Ascending aorta (tissue), 2 donors: Measurements from ENCODE around the gene NT5E. TPM values are rescaled to one million over a fixed set of nuclear protein-coding genes. Genes with fewer than 3 reads are reported as not detected.

ENCODE experiments used
- DNase-seq, 2 donors: peaks; one replicate each; pipeline ENCODE4 v3.0.0-alpha.2; 2019; ENCODE audit warnings: low spot score in 2 of 2
- H3K27ac ChIP-seq, 2 donors: fragments of 200-600 bp; sonication (generic); one replicate each; pipeline ENCODE4 v1.5.1; 2016 to 2017; ENCODE audit warnings: mild to moderate bottlenecking in 1 of 2
- H3K27me3 ChIP-seq: fragments of 200-600 bp; sonication (generic); one replicate; pipeline ENCODE4 v1.5.1; 2017
- H3K36me3 ChIP-seq, 2 donors: fragments of 200-600 bp; sonication (generic); one replicate each; pipeline ENCODE4 v1.5.1; 2016
- H3K4me1 ChIP-seq, 2 donors: fragments of 200-600 bp; sonication (generic); one replicate each; pipeline ENCODE4 v1.5.1; 2016 to 2017; ENCODE audit warnings: mild to moderate bottlenecking in 1 of 2
- H3K4me3 ChIP-seq, 2 donors: fragments of 200-600 bp; sonication (generic); one replicate each; pipeline ENCODE4 v1.5.1; 2016 to 2017; ENCODE audit warnings: mild to moderate bottlenecking in 1 of 2
- H3K9me3 ChIP-seq, 2 donors: fragments of 200-600 bp; sonication (generic); one replicate each; pipeline ENCODE4 v1.5.1; 2016
- intact Hi-C: fragments of 100-400 bp; cut with DNase I; formaldehyde crosslinking; loops from one replicate; pipeline ENCODE4 v1.15.1; 2023
- total RNA-seq: library from RNA; depleted of rRNA; stranded (reverse); fragments of >200 nt; gene quantifications from one replicate; pipeline ENCODE4 v1.1.0, GENCODE V29; 2016
- TF ChIP-seq, protein P1 (sequence below), 3 experiments: fragments of 200-600 bp in 2 of 3; fragments of 450-650 bp in 1 of 3; sonication (generic) in 2 of 3; IDR thresholded peaks; one replicate each; pipeline ENCODE4 v1.5.1; 2016 to 2019; ENCODE audit warnings: antibody characterized with exemption in 3 of 3, mild to moderate bottlenecking in 1 of 3, moderate library complexity in 1 of 3

NT5E gene
- total RNA-seq, 1 donor from 2014 or later = 143 TPM

DNA sequence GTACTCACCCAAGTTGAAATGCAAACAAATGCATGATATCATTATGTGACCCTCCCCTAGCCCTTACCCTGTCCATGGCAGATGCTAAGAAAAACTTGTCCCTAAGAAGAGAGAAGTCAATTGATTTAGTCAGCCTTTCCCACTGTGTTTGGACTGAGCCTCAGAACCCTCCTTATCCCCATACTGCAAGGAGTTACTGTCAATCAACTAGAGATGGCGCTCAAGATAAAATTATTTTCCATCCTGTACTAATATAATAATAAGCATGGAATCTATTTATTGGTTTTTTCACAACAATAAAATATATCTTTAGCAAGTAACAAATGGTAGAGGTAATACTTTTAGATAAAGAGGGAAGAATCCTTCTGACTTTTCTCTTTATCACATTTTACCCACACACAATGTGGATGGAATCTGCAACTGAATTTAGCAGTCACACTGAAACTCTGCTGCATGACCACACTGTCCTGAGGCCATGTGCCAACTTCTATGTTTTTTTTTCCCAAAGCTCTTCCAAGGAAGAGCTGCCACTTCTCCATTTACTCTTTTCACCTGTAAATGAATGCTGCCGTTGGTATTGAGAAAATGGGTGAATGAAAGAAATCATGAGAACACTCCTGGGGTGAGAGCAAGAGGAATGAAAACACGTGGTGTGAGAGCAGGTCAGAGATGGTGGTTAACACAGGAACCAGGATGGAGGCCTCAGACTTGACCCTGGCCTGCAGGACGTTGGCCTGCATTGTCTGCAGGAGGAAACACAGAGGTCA is 10.5 kb downstream of the NT5E start:
- Histone ChIP-seq H3K27ac (peak overlapping the region; percentile 90 to 93), H3K36me3 (no peaks in the 10 kb centered on the region), H3K4me3 (no peak overlapping the region), H3K9me3 (no peaks in the 10 kb centered on the region), H3K27me3 (no peaks in the 10 kb centered on the region), H3K4me1 (peaks cover 15 to 79% of the 10 kb centered on the region in 2 donors)
- DNase-seq = no peak
- intact Hi-C loops = loop anchor here (5.0 to 10.0 kb wide), 3 partner anchors 214 to 1036 kb away; no protein-coding TSS in a partner anchor
- TF ChIP-seq, protein P1, sequence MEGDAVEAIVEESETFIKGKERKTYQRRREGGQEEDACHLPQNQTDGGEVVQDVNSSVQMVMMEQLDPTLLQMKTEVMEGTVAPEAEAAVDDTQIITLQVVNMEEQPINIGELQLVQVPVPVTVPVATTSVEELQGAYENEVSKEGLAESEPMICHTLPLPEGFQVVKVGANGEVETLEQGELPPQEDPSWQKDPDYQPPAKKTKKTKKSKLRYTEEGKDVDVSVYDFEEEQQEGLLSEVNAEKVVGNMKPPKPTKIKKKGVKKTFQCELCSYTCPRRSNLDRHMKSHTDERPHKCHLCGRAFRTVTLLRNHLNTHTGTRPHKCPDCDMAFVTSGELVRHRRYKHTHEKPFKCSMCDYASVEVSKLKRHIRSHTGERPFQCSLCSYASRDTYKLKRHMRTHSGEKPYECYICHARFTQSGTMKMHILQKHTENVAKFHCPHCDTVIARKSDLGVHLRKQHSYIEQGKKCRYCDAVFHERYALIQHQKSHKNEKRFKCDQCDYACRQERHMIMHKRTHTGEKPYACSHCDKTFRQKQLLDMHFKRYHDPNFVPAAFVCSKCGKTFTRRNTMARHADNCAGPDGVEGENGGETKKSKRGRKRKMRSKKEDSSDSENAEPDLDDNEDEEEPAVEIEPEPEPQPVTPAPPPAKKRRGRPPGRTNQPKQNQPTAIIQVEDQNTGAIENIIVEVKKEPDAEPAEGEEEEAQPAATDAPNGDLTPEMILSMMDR (IDR thresholded peaks at IDR 0.05) = no peak

DNA sequence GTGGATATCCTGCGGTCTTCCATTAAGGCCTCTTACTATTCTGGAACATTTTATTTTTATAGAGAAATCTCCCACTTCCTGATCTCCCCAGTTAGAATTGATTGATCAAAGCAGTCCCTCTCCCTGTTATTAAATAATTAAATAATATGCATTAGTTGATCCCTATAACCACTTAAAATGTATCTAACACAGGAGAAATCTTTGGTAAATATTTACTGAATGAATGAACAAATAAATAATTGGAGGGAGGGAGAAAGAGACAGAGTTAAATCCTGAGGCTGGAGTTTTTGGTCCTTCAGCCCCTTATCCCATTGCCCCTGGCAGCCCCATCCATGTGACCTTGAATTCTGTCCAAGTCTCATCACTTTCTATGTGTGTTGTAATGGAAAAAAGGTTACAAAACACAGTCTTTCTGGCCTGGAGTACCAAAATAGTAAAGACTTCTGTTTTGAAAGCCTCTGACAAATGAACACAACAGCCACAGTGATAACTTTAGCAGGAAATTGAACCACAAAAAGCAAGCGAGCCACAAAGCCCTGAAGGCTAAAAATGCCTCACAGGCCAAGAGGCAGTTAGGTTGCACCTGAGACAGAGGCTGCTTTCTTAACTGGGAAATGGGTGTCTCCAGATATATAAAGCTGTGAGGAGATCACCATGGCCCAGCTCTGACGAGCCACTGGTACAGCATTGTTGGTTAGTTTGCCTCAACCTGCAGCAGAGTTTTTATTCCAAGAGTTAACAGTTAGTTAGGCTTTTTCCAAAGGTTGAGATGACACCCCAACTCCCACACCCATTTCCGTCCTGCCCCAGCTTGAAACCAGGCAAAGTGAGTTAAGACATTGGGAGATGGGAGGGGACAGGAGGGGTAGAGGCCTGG is 11.3 kb downstream of the NT5E start:
- intact Hi-C loops = loop anchor here (5.0 to 10.0 kb wide), 3 partner anchors 214 to 1036 kb away; no protein-coding TSS in a partner anchor
- Histone ChIP-seq H3K27me3 (no peaks in the 10 kb centered on the region), H3K4me3 (no peak overlapping the region), H3K36me3 (no peaks in the 10 kb centered on the region), H3K4me1 (peaks cover 19 to 82% of the 10 kb centered on the region in 2 donors), H3K9me3 (no peaks in the 10 kb centered on the region), H3K27ac (peak overlapping the region; percentile 90 to 93)
- TF ChIP-seq, protein P1 (IDR thresholded peaks at IDR 0.05) = no peak
- no peak for DNase-seq

DNA sequence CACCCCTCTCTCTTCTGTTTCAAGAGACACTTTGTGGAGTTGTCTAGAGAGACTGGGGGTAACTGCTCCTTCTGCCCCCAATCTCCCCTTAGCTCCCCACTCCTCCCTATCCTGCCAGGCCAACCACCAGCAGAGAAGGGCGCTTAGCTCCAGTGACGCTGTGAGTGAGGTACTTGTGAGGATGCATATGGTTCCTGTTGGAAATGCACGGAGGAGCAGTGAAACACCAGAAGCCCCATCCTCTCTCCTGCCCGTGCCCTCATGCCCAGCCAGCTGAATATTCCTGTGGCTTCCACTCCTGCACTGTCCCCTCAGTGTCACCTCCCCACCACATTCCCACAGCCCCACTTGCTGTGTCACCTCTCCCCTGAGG is 11.9 kb downstream of the NT5E start:
- Histone ChIP-seq H3K4me3 (no peak overlapping the region), H3K4me1 (peaks cover 19 to 82% of the 10 kb centered on the region in 2 donors), H3K9me3 (no peaks in the 10 kb centered on the region), H3K27me3 (no peaks in the 10 kb centered on the region), H3K27ac (peak overlapping the region; percentile 90 to 93), H3K36me3 (no peaks in the 10 kb centered on the region)
- intact Hi-C loops = loop anchor here (5.0 to 10.0 kb wide), 3 partner anchors 213 to 1037 kb away; no protein-coding TSS in a partner anchor
- no peak for DNase-seq
- TF ChIP-seq, protein P1 (IDR thresholded peaks at IDR 0.05) = no peak

DNA sequence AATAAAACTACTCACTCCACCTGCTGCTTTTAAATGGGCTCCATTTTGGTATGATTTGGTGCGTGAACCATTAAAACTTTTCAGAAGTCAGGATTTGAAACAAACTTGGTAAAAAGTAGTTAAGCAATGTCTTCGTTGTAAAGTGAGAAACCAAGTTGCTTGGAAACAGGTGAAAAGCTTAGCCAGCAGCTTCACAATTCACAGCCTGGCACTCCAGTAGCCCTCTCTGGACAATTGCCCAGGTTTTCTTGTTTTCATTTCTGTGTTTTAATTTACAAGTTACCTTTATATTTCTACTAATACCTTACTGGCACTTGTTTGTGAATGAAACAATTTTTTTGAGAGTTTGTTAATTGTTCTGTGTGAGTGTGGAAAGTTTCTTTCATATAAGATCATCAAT is 12.8 kb downstream of the NT5E start:
- no peak for DNase-seq
- intact Hi-C loops = loop anchor here (5.0 to 10.0 kb wide), 3 partner anchors 212 to 1038 kb away; no protein-coding TSS in a partner anchor
- no peaks in the 10 kb centered on the region for H3K27me3 ChIP-seq
- no peaks in the 10 kb centered on the region for H3K9me3 ChIP-seq
- H3K4me3 ChIP-seq = no peak overlapping the region
- peaks cover 19 to 78% of the 10 kb centered on the region in 2 donors for H3K4me1 ChIP-seq
- H3K27ac ChIP-seq = peak overlapping the region; percentile 90 to 93
- TF ChIP-seq, protein P1 (IDR thresholded peaks at IDR 0.05) = no peak
- H3K36me3 ChIP-seq = no peaks in the 10 kb centered on the region

DNA sequence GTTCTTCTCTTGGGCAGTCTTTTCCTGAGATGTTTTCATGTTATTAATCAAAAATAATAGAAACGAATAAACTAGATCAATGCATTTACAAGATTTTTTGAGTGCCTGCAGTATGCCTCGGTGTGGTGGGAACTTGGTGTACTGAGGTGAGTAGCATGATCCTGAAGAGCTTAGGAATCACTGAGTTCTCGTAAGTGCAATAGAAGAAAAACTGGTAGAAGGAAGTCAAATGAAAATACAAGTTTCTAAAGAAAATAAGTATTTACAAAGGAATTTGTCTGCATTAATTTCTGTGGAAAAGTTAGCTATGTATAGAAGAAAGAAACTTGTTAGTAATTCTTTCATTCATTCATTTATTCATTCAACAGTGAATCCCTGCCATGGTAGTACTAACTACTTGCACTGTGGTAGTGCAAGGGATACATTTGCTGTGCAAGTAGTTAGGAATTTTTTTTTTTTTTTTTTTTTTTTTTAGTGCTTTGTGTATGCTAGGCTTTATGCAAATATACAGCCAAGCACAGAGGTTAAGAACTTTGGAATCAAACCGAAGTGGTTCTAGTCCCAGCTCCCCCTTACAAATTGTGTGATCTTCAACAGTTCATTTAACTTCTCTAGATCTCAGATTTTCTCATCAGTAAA is 13.9 kb downstream of the NT5E start:
- peaks cover 18 to 74% of the 10 kb centered on the region in 2 donors for H3K4me1 ChIP-seq
- H3K4me3 ChIP-seq = no peak overlapping the region
- peak overlapping the region; percentile 90 to 93 for H3K27ac ChIP-seq
- no peaks in the 10 kb centered on the region for H3K36me3 ChIP-seq
- intact Hi-C loops = loop anchor here (1.0 to 10.0 kb wide), 4 partner anchors 13 to 1039 kb away; partner anchors contain the start of gene NT5E
- DNase-seq = no peak
- H3K9me3 ChIP-seq = no peaks in the 10 kb centered on the region
- TF ChIP-seq, protein P1 (IDR thresholded peaks at IDR 0.05) = no peak
- H3K27me3 ChIP-seq = no peaks in the 10 kb centered on the region
